KG1 (cell line): ENCODE data around the gene FAM171A2.
"Not testable (repeated sequence)": the region's sequence is repeated elsewhere in the genome, so short reads cannot be mapped to it uniquely, and the experiment has no call there.

ENCODE experiments used
- DNase-seq: peaks from one replicate; lab custom pipeline; 2025; lab: John Stamatoyannopoulos, UW

FAM171A2 gene

GRCh38 chr17:44345454-44346026, 18.1 kb downstream of the FAM171A2 start:
- peak; percentile 51 for DNase-seq

GRCh38 chr17:44344939-44345453, 18.7 kb downstream of the FAM171A2 start, which contains the start of gene GRN:
Gene GRN, plus strand, starts transcription at chr17:44345302. Its CDS starts 3,863 bp downstream, at chr17:44349165.
- DNase-seq: peak; percentile 74

- no peak for DNase-seq
Measured at GRCh38 chr17:44343510-44344209, 20.0 kb downstream of the FAM171A2 start.

GRCh38 chr17:44340553-44340952, 23.1 kb downstream of the FAM171A2 start:
- not testable (repeated sequence) for DNase-seq

GRCh38 chr17:44338702-44339101, 25.0 kb downstream of the FAM171A2 start:
- no peak for DNase-seq

- no peak for DNase-seq
Measured at GRCh38 chr17:44335968-44336367, 27.7 kb downstream of the FAM171A2 start.

- no peak for DNase-seq
Measured at GRCh38 chr17:44335564-44335963, 28.1 kb downstream of the FAM171A2 start.

GRCh38 chr17:44334727-44335126, 28.9 kb downstream of the FAM171A2 start:
- DNase-seq: no peak

GRCh38 chr17:44334315-44334714, 29.3 kb downstream of the FAM171A2 start:
- DNase-seq: no peak

GRCh38 chr17:44333371-44333770, 30.3 kb downstream of the FAM171A2 start:
- no peak for DNase-seq

GRCh38 chr17:44331249-44331760, 32.3 kb downstream of the FAM171A2 start:
- peak; percentile 75 for DNase-seq

GRCh38 chr17:44330263-44330662, 33.4 kb downstream of the FAM171A2 start:
- DNase-seq: not testable (repeated sequence)

GRCh38 chr17:44329516-44329915, 34.1 kb downstream of the FAM171A2 start:
- DNase-seq: not testable (repeated sequence)

- DNase-seq: no peak
Measured at GRCh38 chr17:44327715-44328449, 35.8 kb downstream of the FAM171A2 start.

GRCh38 chr17:44326861-44327444, 36.7 kb downstream of the FAM171A2 start:
- DNase-seq: peak; percentile 84

GRCh38 chr17:44324571-44325275, 38.9 kb downstream of the FAM171A2 start, which contains the start of gene SLC25A39:
Gene SLC25A39, minus strand, starts transcription at chr17:44324823. Its CDS starts 1,261 bp downstream, at chr17:44323562.
- peak; percentile 84 for DNase-seq

- no peak for DNase-seq
Measured at GRCh38 chr17:44324092-44324570, 39.5 kb downstream of the FAM171A2 start.

- no peak for DNase-seq
Measured at GRCh38 chr17:44323359-44324091, 40.1 kb downstream of the FAM171A2 start.

GRCh38 chr17:44322236-44322895, 41.3 kb downstream of the FAM171A2 start:
- DNase-seq: no peak
